Tongue (tissue), 2 donors: ENCODE data around the gene FAM118B. TPM values are rescaled to one million over a fixed set of nuclear protein-coding genes. Genes with fewer than 3 reads are reported as not detected.
"Not testable (repeated sequence)": the region's sequence is repeated elsewhere in the genome, so short reads cannot be mapped to it uniquely, and the experiment has no call there.

ENCODE experiments used
- DNase-seq: peaks from one replicate; pipeline ENCODE4 v3.0.0-alpha.2; 2015
- total RNA-seq: library from RNA; depleted of rRNA; stranded (reverse); fragments of >200 nt; gene quantifications from one replicate; pipeline ENCODE4 v1.2.3, GENCODE V29; 2014

FAM118B gene
- total RNA-seq, 1 donor from 2014 or later: 17.1 TPM

DNA sequence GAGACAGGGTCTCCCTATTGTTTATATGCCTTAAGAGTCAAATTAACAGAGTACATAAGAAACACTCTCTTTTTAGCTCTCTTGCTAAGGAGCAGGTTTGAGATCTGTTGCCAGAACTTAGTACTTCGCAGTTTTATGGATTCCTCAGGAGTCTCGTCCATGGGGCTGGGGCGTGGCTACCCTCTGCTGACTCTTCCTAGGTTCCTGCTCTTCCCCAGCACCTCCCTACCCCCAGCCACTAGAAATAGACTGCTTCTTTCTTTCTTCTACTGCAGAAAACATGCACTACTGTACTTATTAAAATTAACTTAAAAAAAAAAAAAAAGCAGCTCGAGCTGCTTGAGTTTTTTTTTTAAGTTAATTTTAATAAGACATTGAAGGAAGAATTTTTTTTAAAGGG lies 8.0 kb downstream of the FAM118B start:
- no peak for DNase-seq

DNA sequence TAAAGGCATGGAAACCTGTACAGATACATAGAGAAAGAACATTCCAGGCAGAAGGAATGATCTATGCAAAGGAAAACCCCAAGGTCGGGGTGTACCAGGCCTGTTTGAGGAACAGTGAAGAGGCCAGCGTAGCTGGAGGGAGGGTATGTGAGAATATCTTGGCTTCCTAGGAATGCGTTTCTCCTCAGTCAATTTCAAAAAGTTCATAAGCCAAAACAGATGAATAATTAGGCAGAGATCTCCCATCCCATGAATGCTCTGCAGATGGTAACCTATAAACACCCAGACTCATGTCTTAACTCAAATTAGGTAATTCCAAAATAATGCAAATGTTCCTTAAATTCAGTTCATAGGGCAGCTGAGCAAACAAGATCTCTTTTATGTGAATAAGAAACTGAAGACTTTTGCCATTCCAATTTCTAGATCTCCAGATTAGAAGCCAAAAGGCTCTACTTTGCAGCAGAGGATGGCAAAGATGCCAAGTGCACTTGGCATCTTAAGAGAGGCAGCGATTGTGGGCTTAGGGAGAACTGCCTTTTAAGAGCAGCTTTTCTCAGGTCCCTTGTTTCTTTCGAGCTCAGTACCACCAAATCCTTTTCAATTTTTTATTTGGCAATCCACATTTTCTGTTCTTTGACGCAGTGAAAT lies 13.2 kb downstream of the FAM118B start:
- DNase-seq: no peak

DNA sequence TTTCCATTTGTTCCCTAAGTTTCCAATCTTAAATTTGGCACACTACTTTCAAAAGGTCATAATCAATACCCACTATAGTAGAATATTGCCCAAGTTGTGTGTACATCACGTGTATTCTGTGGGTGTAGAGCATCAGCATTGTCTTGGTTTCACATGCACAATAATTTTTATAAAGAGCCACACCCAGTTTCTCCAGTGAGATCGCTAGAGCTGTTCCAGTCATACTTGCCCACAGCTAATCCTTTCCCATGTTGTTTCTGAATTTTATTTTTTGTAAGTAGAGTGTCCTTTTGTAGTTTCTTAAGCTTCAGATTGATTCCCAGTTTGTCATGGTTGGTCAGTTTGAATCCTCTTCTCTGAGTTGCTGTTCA lies 13.7 kb downstream of the FAM118B start:
- no peak for DNase-seq

DNA sequence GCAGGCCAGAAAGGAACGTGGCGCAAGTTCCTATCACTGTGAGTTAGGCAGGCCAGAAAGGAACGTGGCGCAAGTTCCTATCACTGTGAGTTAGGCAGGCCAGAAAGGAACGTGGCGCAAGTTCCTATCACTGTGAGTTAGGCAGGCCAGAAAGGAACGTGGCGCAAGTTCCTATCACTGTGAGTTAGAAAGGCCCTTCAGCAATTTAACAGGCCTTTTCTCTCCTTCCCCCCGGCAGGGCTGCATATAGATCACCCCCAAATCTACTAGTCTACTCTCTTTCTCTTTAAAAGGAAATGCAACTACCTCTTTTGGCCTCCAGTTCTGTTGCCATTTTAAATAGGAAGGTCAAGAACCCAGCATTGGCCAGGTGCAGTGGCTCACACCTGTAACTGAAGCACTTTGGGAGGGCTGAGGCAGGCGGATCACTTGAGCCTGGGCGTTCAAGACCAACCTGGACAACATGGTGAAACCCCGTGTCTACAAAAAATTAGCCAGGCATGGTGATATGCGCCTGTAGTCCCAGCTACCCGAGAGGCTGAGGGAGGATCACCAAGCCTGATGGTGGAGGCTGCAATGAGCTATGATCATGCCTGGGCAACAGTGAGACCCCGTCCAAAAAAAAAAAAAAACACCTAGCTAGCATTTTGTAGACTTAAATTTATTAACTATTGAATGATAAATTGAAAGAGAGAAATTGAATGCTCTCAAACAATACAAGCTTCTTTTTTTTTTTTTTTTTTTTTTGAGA lies 14.9 kb downstream of the FAM118B start:
- DNase-seq: no peak

DNA sequence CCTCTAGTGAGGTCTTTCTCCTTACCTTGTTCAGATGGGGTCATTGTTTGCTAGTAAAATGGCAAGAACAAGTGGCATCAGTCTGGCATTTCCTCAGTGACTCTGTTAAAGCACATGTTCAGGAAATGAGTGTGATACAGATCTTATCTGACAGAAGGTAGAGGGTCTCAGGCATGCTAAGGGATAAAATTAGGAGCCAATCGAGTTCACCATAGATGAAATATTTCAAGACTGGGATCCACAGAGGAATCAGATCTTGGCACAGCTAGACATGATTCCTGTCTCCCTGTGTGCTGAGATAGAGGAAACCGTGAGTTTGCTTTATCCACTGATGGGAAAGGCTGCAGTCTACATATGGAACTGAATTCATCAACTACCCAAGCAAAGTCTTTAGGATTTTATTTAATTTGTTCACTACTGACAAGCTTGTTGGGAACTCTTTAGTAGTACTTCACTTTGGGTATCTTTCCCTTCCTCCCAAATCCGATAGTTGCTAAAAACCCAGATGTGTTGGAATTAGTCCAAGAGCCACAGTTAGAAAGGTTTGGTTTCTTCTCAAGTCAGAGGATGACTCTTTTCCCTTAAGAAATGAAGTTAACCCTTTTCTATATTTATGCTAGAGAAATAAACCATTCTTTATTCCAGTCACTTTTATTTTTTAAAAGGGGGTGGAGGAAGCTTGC lies 18.4 kb downstream of the FAM118B start:
- peak; percentile 32 for DNase-seq

DNA sequence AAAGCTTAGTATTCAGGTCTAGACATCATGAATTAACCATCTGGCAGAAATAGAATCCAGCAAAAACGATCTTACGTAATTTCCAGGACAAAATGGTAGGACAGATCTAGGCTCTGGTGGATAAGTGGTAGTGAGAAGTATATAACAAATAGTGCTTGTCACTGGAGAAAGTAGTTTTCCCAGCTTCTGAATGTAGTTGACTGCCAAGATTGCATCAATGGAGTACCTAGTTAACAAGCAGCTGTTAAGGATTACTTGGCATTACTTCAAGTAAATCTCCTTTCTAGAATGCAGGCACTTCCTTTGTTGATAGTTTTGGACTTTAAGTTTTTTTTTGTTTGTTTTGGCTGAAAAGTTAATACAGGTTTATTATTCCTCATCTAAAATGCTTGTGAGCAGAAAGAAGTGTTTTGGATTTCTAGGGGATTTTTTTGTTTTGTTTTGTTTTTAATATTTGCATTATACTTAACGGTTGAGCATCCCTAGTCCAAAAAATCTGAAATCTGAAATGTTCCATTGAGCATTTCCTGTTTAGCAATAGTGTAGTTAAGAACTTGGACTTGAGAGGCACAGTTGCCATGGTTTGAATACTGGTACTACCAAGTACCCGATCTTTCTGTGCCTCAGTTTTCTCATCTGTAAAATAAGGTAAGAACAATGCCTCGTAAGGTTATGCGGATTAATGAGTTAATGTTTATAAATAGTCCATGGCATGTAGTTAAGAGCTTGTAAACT lies 20.3 kb downstream of the FAM118B start:
- DNase-seq: peak; percentile 67

DNA sequence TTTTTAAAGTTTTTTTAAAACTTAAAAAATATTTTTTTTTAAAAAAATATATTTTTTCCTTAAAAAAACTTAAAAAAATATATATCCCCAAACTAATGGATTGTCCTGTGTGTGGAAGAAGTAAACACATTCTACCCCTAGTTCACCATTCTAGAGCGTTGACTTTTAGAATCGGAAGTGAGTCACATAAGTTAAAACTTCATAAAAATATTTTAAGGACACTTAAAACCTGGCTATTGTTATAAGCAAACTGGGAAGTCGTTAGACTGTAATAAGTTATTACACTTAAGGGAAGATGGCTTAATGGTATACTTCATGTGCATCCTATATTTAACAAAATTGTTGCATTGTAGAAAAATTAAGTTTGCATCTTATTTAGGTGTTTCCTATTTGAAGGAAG lies 21.1 kb downstream of the FAM118B start:
- DNase-seq: no peak

DNA sequence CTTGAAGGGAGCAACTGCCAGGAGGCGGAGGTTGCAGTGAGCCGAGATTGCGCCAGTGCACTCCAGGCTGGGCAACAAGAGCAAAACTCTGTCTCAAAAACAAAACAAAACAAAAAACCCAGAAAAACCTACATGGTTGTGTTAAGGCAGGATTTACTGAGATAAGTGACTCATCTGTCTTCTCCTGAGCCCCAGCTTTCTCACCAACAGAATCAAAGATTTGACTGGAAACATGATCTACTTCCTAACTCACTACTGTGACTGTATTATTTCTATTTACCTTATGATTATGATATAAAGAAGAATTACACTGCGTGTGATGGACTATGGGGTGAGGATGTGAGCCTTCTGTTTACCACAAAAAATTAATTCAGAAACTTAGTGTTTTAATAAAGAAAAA lies 21.8 kb downstream of the FAM118B start:
- DNase-seq: no peak

DNA sequence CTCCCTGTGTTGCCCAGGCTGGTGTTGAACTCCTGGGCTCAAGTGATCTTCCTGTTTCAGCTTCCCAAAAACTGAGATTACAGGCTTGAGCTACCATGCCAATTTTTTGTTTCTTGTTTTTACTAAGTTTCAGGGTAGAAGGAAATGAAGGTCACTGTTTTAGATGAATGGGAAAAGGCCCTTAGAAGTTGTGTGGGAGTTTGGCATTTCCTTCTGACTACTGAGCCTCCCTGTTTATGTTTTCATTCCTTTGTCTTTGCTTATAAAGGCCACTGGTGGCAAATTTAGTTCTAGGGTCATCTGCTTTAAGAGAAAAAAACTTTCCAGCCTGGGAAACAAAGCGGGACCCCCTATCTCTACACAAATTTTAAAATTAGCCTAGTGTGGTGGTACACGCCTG lies 35.1 kb downstream of the FAM118B start:
- no peak for DNase-seq

DNA sequence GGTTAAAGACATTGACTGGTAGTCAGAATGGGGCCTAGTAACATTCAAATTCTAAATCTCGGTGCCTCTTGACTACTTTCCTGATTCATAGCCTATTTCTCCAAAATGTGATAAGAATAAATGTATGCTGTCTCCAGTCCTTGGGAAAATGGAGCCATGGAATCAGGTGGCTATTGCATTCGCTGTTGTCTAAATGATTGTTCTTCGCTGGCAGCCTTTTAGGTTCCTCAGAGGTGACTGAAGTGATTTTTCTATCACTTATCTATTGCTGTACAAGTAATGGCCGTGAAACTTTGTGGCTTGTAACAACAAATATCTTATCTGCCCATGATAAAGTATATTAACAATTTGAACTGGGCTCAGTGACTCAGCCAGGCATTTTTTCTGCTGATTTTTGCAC lies 41.7 kb downstream of the FAM118B start:
- DNase-seq: no peak

DNA sequence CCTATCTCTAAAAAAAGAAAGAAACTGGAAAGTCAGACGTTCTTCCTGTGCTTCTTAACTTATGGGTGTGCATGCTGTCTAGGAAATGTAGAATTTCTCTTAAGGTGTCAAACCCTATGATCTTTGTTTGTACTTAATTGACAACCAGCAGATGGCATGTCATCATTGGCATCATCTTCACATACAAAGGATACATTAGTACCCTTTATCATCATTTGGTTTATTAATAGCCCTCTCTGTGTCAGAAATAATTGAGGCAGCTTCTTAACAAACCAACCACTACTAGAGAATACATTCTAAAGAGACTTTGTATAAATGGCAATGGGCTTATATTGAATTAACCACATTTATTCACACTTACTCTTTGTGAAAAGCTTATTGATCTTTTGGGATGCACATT lies 43.2 kb downstream of the FAM118B start:
- DNase-seq: no peak

DNA sequence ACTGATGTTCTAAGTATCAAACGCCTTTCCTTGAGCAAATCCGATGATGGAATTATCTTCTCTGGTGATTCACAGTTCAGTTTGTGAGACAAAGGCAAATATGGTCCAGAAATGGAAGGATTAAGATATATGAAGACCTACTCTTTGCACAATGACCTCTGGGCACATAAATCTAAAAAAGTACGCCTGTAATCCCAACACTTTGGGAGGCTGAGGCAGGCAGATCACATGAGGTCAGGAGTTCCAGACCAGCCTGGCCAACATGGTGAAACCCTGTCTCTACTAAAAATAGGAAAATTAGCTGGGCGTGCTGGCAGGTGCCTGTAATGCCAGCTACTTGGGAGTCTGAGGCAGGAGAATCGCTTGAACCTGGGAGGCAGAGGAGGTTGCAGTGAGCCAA lies 43.9 kb downstream of the FAM118B start:
- not testable (repeated sequence) for DNase-seq

DNA sequence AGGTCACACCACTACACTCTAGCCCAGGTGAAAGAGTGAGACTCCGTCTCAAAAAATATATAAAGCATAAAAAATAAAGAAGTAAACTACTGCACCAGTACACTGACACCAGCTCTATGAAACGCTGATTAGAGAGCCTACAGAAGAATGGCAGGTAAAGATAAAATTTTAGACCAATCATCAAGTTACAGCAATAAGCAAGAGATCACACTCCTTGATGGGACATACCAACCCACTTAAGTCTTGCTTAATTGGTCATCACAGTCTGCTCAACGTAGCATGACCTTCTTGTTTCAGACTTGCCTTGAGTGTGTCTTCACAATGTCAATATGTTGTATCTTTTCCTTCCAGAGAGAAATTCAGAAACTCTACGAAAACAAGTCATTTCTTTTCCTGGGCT lies 44.6 kb downstream of the FAM118B start:
- DNase-seq: no peak

DNA sequence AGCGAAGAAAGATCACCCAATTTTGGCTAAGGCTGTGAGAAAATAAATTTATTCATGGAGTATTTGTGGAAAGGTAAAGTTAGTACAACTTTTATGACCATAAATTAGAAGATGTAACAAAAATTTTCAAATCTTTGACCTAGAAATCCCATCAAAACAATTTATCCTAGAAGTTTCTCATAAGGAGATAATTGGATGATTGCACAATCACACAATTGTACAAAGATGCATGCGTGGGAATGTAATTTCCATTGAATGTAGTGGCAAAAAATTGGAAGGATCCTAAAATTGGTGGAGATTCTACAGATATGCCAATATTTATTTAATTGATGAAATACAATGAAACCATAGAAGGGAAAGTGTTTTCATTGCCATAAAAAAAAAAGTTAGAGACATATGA lies 45.6 kb downstream of the FAM118B start:
- no peak for DNase-seq

DNA sequence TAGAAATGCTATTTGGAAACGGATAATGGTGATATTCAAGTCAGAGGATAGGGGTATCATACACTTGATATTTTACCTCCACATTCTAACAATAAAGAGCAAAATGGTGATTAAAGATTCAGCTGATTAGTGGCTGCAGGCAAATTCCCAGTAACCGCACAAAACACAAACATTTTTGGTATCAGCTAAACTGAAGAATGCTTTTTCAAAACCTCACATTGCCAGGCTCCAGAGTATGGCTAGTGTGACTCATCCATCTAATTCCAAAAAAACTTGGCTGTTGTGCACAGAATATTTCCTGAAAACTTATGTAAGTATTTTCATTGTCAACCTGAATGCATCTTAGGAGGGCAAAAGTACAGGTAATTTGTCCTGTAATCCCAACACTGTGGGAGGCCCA lies 46.2 kb downstream of the FAM118B start:
- DNase-seq: no peak

DNA sequence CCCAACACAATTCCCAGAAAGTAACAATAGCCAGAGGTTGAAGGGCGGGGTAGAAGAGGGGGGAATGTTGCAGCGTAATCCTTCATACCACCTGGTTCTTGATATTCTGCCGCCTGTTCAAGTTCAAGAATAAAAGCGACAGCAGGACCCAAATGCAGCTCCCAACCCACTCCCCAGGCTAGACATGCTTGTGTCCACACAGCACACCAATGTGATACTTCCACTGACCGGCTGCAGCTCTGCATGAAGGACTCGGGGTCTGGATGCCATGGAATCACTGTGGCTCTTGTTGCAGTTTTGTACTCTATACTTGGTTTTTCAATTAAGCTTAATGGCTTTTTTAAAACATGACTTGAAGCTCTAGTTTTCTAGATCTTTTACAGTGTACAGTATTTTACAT lies 50.6 kb downstream of the FAM118B start:
- DNase-seq: no peak

DNA sequence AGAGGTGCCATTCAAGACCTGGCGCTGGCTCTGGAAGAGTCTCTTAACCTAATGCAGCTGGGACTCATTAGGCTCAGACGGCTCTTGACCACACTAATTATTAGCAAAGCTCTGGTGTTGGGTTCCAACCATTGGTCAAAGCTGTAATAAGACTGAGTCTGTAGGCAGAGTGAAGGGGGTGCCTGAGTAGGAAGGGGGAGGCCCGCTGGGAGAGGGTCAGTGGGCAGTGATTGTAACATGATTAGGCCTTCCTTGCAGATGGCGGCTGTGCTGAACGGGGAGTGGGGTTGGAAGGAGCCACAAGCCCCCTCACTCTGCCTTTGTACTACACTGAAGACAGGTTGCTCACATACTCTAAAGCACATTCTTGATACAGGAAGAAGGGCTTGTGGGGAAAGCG lies 51.9 kb downstream of the FAM118B start:
- DNase-seq: no peak

DNA sequence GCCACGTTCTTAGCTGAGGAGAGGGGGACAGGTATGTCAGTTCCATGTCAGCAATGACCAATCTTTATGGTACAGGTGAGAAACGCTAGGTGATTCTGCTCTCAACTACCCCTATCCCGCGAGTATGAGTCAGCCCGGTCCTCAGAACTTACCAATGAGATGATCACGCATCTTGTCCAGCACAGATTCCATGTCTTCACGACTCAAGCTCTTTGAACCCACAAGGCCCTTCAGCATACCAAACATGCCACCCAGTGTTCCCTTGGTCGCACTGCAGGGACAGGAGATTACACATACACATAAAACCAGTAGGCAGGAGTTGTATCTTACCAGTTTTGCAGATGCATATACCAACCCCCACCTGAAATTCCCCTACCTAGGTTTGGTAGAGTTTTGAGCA lies 54.2 kb downstream of the FAM118B start:
- no peak for DNase-seq

DNA sequence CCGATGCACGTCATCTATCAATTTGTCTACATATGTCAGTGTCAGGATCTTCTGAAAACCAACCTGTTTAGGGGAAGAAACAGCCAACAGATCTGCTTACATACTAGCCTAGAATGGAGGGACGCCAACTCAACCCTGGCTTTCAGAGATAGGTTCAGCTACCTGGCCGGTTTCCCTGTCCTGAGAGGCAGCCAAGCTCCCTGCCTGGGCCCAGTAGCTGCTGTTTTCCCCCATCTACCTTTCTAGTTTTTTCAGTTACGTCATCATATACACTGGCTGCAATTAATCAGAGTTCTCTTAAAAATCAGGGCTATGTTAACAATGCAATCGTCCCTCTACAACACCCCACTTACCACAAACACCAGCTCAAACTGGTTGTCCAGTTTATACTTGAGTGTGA lies 56.1 kb downstream of the FAM118B start:
- DNase-seq: no peak

DNA sequence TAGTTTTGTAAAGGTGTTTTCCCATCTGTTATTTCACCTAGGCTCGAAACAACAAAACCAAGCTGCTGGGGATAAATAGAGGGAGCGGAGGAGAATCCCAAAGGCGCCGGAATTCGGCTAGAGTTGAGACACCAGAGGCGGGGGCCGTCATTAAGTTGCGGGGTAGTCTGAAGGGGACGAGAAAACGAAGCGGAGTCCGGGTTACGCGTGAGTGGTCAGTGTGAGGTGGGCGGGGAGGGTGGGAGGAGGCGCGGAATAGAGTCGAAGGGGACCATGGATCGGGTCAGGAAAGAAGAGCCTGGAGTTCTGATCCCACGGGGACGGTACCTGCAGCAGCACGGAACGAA lies 56.8 kb downstream of the FAM118B start:
- DNase-seq: no peak

DNA sequence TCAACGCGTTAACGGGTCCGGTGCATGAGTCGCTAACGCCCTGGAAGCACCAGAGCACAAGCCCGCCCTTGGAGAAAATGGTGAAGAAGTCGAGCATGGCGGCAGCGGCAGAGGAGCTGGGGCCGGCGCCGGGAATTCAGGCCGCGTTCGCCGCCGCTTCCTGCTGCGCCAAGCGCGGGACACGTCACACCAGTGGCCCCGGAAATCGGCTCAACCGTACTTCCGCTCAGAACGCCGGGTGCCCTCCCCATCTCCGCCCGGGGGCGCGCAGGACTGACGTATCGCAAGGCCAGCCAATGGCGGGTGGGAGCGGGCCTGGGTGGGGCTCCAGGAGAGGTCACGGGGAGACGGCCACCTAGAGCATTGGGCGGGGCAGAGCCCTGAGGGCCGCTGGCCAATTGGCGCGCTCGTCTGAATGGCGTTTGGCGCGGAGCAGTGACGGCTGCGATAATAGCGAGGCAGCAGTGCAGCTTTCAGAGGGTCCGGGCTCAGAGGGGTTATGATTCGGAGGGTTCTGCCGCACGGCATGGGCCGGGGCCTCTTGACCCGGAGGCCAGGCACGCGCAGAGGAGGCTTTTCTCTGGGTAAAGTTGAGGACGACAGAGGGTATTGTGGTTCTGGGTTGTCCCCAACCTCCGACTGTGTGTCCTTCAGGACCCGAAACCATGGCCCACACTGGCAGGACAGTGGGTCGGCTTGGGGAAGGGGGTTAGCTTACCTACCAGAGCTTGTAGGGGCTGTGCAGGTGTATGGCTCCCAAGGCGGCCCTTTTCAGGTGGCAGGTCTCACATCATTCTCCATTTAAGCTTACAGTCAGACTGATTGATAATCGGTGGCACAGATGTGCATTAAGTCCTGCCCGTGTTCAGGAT lies 57.4 kb downstream of the FAM118B start, which contains the start of the genes FOXRED1 and SRPRA:
TSS of gene FOXRED1 (plus strand) at position 447 of the 872 bp plus-strand sequence. CDS start at position 500, 53 bp downstream.
TSS of gene SRPRA (minus strand) at position 188 of the 872 bp plus-strand sequence. CDS start at position 97, 91 bp downstream.
- peak; percentile 99 for DNase-seq

DNA sequence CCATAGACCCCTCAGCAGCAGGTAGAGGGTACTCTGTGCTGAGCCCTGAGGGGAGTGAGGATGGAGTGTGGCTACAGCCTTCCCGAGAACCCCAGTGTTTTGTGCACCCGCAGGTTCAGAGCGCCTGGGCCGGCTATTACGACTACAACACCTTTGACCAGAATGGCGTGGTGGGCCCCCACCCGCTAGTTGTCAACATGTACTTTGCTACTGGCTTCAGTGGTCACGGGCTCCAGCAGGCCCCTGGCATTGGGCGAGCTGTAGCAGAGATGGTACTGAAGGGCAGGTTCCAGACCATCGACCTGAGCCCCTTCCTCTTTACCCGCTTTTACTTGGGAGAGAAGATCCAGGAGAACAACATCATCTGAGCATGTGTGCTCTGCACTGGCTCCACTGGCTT lies 65.7 kb downstream of the FAM118B start:
- no peak for DNase-seq
